GM12892 (cell line): ENCODE measurements around the gene XPO5.

Experiments
- POLR2A ChIP-seq: IDR thresholded peaks from 2 replicates; pipeline ENCODE4 v1.6.1; 2011; ENCODE audit warnings: low read depth, low read length, control low read depth
- POLR2AphosphoS5 ChIP-seq: IDR thresholded peaks from 2 replicates; pipeline ENCODE4 v1.6.1; 2011; ENCODE audit warnings: low read depth, low read length, control low read depth
- TAF1 ChIP-seq: IDR thresholded peaks from 2 replicates; pipeline ENCODE4 v1.6.1; 2011; ENCODE audit warnings: low read depth, mild to moderate bottlenecking, control low read depth, low read length, borderline replicate concordance

- TF ChIP-seq POLR2A (no peak), TAF1 (no peak), POLR2AphosphoS5 (no peak)
Observed at GRCh38 chr6:43505718-43506117, 70.1 kb downstream of the XPO5 start.
